Astrocyte (in vitro differentiated cells and primary cell): ENCODE measurements around the gene TIGD7. TPM values are rescaled to one million over a fixed set of nuclear protein-coding genes. Genes with fewer than 3 reads are reported as not detected.

Source experiments
- DNase-seq: peaks from one replicate; pipeline ENCODE4 v3.0.0-alpha.2; 2010; ENCODE audit warnings: low read depth
- FAIRE-seq: peaks from 2 replicates; lab custom pipeline; 2011; peaks lifted over from hg19 to GRCh38; lab: Jason Lieb, UNC
- H2AFZ ChIP-seq: 2 replicates; pipeline ENCODE4 v1.6.0; 2012; ENCODE audit warnings: low read depth, low read length, inconsistent platforms
- H3K27ac ChIP-seq: 2 replicates; pipeline ENCODE4 v1.5.1; 2011; ENCODE audit warnings: low read depth, low read length, inconsistent platforms
- H3K27me3 ChIP-seq: 2 replicates; pipeline ENCODE4 v1.6.0; 2011; ENCODE audit warnings: low read length, inconsistent platforms; ENCODE audit not compliant: insufficient read depth
- H3K36me3 ChIP-seq: 2 replicates; pipeline ENCODE4 v1.5.1; 2011; ENCODE audit warnings: low read length, inconsistent platforms; ENCODE audit not compliant: insufficient read depth
- H3K4me1 ChIP-seq: 2 replicates; pipeline ENCODE4 v1.5.1; 2011; ENCODE audit warnings: low read length, inconsistent platforms; ENCODE audit not compliant: insufficient read depth
- H3K4me2 ChIP-seq: 2 replicates; pipeline ENCODE4 v1.6.0; 2012; ENCODE audit warnings: low read length, inconsistent platforms
- H3K4me3 ChIP-seq: 2 replicates; pipeline ENCODE4 v1.5.1; 2011; ENCODE audit warnings: low read depth, mild to moderate bottlenecking, low read length, inconsistent platforms; ENCODE audit not compliant: insufficient read depth
- H3K79me2 ChIP-seq: 2 replicates; pipeline ENCODE4 v1.6.0; 2012; ENCODE audit warnings: mild to moderate bottlenecking, low read length, inconsistent platforms; ENCODE audit not compliant: insufficient read depth
- H3K9ac ChIP-seq: 2 replicates; pipeline ENCODE4 v1.6.0; 2012; ENCODE audit warnings: mild to moderate bottlenecking, low read length, inconsistent platforms
- H3K9me3 ChIP-seq: 2 replicates; pipeline ENCODE4 v1.5.1; 2012; ENCODE audit warnings: low read depth, mild to moderate bottlenecking, low read length, inconsistent platforms; ENCODE audit not compliant: insufficient read depth
- H4K20me1 ChIP-seq: 2 replicates; pipeline ENCODE4 v1.6.0; 2012; ENCODE audit warnings: low read length, inconsistent platforms; ENCODE audit not compliant: insufficient read depth
- H3K27ac Mint-ChIP-seq: one replicate; pipeline ENCODE4 v1.8.0; 2021; ENCODE audit warnings: mild to moderate bottlenecking, mixed read lengths; ENCODE audit not compliant: unreplicated experiment
- H3K27me3 Mint-ChIP-seq: one replicate; pipeline ENCODE4 v1.8.0; 2021; ENCODE audit warnings: low read depth, mixed read lengths; ENCODE audit not compliant: unreplicated experiment
- H3K36me3 Mint-ChIP-seq: one replicate; pipeline ENCODE4 v1.8.0; 2021; ENCODE audit warnings: low read depth, mixed read lengths; ENCODE audit not compliant: unreplicated experiment
- H3K4me1 Mint-ChIP-seq: one replicate; pipeline ENCODE4 v1.8.0; 2021; ENCODE audit warnings: low read depth, mixed read lengths; ENCODE audit not compliant: unreplicated experiment
- H3K4me3 Mint-ChIP-seq: one replicate; pipeline ENCODE4 v1.8.0; 2021; ENCODE audit warnings: mild to moderate bottlenecking, moderate library complexity, mixed read lengths; ENCODE audit not compliant: unreplicated experiment
- H3K9me3 Mint-ChIP-seq: one replicate; pipeline ENCODE4 v1.8.0; 2021; ENCODE audit warnings: mild to moderate bottlenecking, mixed read lengths; ENCODE audit not compliant: unreplicated experiment
- CTCF ChIP-seq: IDR thresholded peaks from 2 replicates; pipeline ENCODE4 v1.5.1; 2011; ENCODE audit warnings: low read depth, mild to moderate bottlenecking, inconsistent platforms, low read length, moderate library complexity; ENCODE audit not compliant: insufficient read depth
- EZH2 ChIP-seq: IDR thresholded peaks from 2 replicates; pipeline ENCODE4 v1.6.1; 2012; ENCODE audit warnings: mild to moderate bottlenecking, low read length, inconsistent platforms; ENCODE audit not compliant: insufficient read depth
- total RNA-seq: library from RNA; stranded (reverse); gene quantifications from 2 replicates; pipeline ENCODE4 v1.2.1, GENCODE V29; 2021

Gene TIGD7
- total RNA-seq, 1 donor from 2014 or later: 4.5 TPM

GRCh38 chr16:3282730-3283542 lies 22.3 kb downstream of the TIGD7 start, which contains the start of gene ZNF263:
Gene ZNF263, plus strand, starts transcription at chr16:3283491. Its CDS starts 328 bp downstream, at chr16:3283819.
- Mint-ChIP-seq H3K36me3 (peaks cover 19% of the 10 kb centered on the region), H3K4me1 (peaks cover 16% of the 10 kb centered on the region), H3K27me3 (peaks cover 3% of the 10 kb centered on the region), H3K27ac (peak within 1 kb of the TSS; percentile 98), H3K4me3 (peak within 1 kb of the TSS; percentile 100), H3K9me3 (peaks cover 7% of the 10 kb centered on the region)
- peak; percentile 96 for DNase-seq
- Histone ChIP-seq H3K27ac (peak within 1 kb of the TSS; percentile 100), H3K36me3 (peaks cover 11% of the 10 kb centered on the region), H3K4me3 (peak within 1 kb of the TSS; percentile 86), H3K79me2 (peaks cover 44% of the 10 kb centered on the region), H3K9ac (peak within 1 kb of the TSS; percentile 97), H3K4me1 (peaks cover 20% of the 10 kb centered on the region), H3K27me3 (no peaks in the 10 kb centered on the region), H2AFZ (peak within 1 kb of the TSS; percentile 93), H3K4me2 (peak within 1 kb of the TSS; percentile 91), H4K20me1 (peaks cover 21% of the 10 kb centered on the region), H3K9me3 (no peaks in the 10 kb centered on the region)
- FAIRE-seq: peak; percentile 13
- TF ChIP-seq EZH2 (no peak), CTCF (no peak)

DNA sequence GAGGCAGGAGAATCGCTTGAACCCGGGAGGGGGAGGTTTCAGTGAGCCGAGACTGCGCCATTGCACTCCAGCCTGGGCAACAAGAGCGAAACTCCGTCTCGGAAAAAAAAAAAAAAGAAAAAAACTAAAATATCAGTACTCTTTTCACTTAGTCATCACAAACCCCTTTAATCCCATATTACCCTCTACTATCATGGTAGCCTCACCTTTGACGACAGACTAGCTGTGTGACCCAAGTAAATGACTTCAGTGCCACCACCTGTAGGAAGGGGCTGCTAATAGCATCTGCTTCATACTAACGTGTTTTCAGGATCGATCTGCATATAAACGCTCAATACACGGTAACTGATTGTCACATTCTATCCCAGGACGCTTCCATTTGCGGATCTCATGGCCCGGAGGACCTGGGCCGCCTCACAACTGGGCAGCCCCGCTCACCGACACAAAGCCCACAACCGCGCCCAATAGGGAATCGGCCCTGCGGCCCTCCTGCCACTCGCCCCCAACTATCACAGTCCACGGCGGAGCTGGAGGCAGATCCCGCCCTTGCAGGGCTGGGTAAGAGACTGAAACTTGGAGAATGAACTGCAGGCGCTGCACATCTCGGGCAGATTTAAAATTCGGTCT lies 23.0 kb downstream of the TIGD7 start:
- no peak for FAIRE-seq
- Histone ChIP-seq H3K9me3 (no peaks in the 10 kb centered on the region), H3K4me1 (peaks cover 20% of the 10 kb centered on the region), H3K27me3 (no peaks in the 10 kb centered on the region), H3K4me3 (peak overlapping the region; percentile 86), H2AFZ (peak overlapping the region; percentile 93), H3K4me2 (peak overlapping the region; percentile 91), H3K9ac (peak overlapping the region; percentile 97), H3K79me2 (peaks cover 39% of the 10 kb centered on the region), H3K36me3 (peaks cover 11% of the 10 kb centered on the region), H3K27ac (peak overlapping the region; percentile 100), H4K20me1 (peaks cover 18% of the 10 kb centered on the region)
- Mint-ChIP-seq H3K36me3 (peaks cover 13% of the 10 kb centered on the region), H3K27me3 (peaks cover 9% of the 10 kb centered on the region), H3K9me3 (peaks cover 3% of the 10 kb centered on the region), H3K4me1 (peaks cover 16% of the 10 kb centered on the region), H3K4me3 (peak overlapping the region; percentile 94), H3K27ac (peak overlapping the region; percentile 97)
- peak; percentile 73 for DNase-seq
- TF ChIP-seq EZH2 (no peak), CTCF (no peak)
